Middle frontal gyrus (tissue), 1 donor: ENCODE results near the gene ZNF516.

Experiments used
- DNase-seq: peaks from one replicate; pipeline ENCODE4 v3.0.0-alpha.2; 2015; ENCODE audit warnings: low spot score; ENCODE audit errors: extremely low spot score

The ZNF516 gene

DNA sequence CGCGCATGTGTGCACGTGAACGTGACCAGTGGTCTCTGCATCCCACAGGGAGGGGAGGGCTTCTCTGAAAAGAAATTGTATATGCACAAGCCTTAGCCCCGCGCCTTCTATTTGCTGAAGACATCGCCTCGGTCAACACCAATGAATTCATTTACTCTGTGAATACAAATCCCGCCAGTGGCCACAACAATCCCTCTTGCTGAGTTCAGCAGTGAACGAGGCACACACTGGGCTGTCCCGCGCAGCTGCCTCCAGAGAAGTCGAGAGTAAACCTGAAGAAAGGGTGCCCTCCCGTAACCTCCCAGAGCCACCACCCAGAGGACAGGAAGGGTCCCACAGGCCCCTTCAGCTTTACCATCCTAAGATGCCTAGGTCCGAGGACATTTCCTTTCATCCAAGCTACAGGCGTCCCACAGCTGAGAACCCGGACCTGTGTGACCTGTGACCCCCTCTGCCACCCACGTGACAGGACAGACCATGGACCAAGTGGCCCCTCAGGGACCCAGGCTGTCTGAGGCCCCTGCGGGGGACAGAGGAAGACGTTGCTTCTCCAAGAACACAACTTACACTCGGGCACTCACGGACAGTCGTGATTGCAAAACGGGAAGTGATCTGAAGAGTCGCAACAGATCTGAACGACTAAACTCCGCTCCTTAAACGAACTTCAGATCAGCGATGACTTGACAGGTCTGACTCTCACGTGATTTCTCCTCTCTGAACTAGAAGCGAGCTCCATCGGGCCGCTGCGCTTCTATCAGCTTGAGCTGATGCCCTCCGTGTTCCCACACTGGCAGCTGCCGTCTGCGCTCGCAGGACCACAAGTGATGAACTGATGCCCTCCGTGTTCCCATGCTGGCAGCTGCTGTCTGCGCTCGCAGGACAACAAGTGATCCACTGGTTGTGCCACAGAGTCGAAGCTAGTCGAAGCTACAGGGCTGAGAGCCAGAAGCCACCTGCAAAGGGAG lies 92.7 kb downstream of the ZNF516 start:
- DNase-seq = no peak

DNA sequence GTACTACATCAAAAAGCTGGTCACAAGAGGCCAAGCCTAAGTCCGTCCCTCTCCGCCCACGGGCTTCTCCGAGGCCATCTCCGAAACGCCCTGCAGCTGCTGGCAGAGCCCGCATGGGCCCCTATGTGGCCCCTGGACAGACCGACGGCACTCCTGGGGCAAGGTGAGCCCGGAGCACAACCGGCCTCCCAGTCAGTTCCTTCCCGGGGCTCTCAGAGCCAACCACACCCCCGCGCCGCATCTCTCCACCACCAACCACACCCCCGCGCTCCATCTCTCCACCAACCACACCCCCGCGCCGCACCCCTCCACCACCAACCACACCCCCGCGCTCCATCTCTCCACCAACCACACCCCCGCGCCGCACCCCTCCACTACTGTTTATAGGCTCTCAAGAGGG lies 93.5 kb downstream of the ZNF516 start:
- no peak for DNase-seq

DNA sequence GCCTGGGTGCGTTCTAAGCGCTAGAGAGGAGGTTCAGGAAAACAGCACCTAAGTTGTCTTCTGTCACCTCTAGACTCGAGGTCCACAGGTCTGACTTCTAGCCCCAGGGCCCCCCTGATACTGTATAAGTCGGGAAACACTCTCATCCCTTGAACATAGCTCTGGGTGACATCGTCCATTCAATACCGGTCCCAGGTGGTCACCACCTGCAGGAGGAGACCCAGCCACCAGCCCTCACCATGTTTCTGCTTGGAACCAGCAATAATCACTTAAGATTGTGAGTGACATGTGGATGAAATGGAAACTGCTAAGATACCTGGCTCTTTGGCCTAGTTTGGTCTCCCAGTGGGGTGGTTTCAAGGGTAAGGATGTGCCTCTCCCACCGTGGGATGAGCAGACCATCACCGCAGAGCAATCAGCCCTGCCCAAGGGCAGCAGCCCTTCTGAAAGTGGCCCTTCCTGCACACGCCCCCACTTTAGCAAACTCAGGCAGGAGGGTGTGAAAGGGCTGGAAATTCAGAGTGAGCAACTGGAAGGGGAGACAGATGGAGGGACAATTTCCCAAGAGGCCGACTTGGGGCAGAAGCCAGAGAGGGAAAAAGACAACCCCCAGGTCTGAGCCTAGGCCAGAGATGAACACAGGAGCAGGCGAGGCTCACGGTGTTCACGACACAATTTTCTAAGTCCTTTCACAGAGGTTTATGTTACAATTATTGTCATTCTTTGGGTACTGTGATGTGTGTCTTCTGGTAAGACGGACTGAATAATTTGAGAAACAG lies 95.2 kb downstream of the ZNF516 start:
- DNase-seq = no peak

DNA sequence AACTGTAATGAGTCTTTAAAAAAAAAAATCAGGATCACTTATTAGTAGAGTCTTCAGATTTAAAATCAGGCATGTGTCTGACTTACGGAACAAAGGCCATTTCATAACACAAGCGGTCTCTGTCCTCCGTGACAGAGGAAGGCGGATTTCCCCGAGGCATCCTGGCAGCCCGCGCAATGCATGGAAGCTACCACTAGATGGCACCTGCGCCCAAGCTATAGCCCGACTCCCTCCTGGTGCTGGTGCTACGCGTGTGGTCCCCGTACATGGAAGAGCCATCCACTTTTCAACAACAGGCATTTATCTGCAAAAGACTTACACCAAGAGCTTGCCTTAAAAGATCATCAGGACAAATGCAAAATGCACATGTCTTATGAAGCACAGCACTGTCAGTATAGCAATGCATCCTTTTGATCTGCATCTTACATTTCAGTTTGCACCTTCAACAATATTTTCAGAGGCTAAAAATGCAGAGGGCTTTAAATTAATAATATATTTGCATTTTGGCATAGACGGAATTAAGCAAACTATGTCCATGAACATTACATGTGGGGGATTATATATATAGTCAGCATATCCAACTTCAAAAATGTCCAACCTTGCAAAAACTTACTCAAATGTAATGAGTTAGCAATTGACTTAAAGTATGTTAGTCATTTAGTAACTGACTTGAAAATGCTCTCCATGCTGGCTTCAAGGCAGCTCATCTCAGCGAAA lies 96.0 kb downstream of the ZNF516 start:
- peak; percentile 77 for DNase-seq

DNA sequence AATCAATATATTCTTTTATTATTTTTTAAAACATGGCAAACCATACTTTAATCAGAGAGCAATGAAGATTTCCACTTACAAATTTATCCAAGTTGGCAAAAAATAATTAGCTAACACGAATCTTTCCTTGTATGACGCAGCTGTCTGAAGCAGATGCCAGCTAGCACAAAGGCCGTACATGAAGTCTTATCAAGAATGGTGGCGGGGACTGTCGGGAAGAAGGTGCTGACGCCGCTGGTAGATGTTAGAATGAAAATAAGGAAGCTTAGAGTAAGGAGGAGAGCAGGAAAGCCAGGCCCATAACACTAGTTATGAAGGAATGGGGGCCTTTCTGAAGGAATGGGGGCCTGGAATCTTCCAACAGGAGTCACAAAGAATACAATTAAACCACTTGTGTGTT lies 96.7 kb downstream of the ZNF516 start:
- DNase-seq = no peak

DNA sequence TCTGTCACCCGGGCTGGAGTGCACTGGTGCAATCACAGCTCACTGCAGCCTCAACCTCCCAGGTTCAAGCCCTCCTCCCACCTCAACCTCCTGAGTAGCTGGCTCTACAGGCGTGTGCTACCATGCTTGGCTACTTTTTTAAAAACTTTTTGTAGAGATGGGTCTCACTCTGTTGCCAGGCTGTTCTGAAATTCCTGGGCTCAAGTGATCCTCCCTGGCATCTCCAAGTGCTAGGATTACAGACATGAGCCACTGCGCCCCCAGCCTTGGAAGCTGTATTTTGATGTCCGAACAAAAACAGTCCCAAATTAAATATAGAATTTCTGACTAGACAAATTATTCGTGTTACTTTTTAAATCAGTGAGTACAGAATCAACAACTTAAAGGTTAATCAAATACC lies 97.4 kb downstream of the ZNF516 start:
- DNase-seq = no peak

DNA sequence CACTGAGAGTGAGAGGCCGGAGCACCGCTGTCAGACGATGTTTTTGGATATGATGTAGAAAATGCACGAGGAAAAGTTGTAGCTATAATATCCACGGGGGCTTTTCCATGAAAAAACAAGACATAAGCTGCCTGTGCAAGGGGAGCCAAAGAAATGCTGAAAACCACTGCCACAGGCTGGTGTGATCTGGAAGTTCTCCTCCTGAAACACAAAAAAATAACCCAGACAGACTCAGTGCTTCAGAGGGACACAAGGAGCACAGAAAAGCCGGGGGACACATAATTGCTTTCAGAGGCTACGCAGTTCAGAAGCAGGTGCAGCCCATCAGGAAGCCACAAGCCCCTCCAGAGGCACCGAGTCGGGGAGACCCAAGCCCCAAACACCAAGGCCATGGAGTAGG lies 98.2 kb downstream of the ZNF516 start:
- DNase-seq = no peak

DNA sequence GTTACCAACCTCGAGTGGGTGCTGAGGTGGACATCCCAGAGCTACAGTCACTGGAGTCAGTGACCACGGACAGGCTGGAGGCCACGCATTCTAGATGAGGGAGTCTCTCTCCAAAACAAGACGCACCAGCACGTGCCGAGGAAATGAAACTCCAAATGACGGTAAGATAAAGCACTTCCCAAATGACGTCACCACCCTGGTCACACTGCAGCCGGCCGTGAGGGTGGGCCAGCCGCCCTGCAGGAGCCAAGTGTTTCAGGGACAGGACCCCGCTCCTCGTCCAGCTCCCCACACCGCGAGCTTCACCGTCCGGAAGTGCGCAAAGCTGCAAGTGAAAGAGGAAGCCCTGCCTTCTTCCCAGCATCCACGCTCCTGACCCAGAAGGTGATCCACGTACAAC lies 99.4 kb downstream of the ZNF516 start:
- DNase-seq = no peak

DNA sequence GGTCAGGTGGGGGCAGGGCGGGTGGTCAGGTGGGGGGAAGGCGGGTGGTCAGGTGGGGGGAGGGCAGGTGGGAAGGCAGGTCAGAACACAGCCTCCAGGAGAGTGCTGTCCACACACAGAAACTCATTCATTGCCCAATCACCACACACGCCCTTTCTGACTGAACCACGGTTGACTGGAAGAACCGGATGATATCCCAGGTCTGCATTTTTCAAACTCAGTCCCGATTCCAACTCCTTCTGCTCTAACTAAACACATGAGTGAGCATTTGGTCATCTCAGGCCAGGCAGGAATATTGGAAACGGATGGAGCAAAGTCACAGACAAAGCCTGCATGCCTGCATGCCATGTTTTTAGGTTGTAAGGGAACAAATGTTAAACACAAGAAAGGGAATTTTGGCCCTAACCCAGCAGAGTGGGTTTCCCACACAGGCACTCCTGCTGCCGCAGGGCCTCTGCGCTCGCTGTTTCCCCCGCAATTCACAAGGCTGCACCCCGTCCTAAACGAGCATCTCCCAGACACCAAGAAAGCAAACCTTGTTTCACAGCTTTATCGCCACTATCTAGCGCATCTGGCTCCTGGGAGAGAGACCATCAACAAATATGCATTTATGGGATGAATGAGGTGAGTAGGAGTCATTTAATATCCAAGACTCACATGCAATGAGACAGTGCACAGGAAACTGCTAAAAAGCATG lies 100.1 kb downstream of the ZNF516 start:
- DNase-seq = no peak

DNA sequence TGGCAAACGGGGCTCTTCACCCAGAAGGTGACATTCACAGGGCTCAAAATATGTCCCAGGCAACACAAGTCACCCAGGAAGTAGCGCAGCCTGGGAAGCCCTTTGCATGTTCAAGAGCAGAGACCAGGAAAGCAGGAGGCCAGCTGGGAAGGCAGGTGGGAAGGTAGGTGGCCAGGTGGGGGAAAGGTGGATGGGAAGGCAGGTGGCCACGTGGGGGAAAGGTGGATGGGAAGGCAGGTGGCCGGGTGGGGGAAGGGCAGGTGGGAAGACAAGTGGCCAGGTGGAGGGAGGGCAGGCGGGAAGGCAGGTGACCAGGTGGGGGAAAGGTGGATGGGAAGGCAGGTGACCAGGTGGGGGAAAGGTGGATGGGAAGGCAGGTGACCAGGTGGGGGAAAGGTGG lies 102.7 kb downstream of the ZNF516 start:
- no peak for DNase-seq

DNA sequence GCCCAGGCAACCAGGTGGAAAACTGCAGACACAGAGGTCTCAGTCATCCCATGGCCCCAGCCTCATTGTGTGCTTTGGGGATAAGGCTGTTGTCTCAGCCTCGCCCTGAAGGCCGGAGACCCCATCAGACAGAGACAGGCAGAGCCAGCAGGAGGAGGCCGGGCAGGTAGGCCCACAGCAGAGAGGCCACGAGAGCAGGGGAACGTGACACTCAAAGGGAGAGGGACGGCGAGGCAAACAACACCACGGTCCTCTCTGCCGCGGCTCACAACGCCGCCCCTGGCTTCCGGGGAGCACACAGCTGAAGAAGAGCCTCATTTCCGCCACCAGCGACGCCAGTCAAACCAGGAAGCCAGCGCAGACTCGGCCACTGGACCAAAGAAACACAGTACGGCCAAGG lies 103.3 kb downstream of the ZNF516 start:
- no peak for DNase-seq

DNA sequence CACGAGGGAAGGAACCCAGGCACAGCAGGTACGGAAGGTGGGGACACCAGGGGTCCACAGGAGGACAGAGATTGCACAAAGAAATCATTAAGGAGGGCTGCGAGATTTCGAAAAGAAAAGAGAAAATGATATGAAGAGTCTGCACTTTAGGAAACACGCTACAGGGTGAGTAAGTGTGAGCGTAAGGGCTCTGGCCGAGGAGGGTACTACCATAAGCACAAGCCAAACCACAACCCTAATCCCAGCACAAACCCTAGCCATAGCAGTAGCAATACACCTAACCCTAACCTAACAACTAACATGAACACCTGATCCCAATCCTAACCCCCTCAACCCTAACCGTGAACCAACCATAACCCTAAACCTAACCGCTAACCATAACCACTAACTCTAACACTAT lies 104.0 kb downstream of the ZNF516 start:
- no peak for DNase-seq

DNA sequence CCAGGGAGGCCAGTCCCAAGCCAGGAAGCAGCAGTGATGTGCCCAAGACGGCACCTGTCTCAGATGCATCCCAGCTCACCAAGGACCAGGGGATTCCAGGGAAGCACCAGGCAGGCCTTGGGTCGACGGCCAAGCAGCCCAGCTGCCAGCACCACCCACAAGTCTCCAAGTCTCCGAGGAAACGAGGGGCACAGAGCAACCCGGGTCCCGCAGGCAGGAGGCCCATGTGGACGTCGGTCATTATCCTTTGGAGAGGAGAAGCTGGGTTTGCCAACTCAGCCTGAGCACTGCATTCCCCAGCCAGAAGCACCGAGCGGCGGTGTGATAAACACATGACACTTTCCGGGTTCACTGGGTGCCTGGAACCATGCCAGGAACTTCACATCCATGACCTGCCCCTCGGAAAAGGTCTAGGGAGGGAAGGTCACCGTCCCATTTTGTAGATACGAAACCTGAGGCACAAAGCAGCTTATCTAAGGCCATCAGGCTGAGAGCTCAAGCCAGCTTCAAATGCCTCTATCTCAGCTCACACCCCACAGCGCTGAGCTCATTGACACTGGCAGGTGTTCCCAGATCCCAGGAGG lies 104.5 kb downstream of the ZNF516 start:
- DNase-seq = no peak

DNA sequence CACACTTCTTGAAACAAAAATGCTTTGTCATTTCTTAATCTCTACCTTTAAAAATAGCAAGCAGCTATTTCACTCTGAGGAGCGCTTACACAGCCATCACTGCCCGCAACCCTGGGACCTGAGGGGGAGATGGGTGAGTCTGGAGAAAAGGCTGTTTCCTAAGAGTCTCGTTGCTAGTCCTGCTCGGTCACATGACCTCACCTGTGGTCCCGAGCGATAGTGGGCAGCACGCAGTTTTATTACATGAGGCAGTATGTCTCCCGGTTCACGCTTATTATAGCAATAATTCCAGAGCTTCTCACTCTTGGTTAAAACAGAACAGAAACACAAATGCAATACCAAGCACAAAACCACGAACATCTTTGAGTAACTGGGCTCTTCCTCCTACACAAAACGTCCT lies 105.3 kb downstream of the ZNF516 start:
- DNase-seq = no peak

DNA sequence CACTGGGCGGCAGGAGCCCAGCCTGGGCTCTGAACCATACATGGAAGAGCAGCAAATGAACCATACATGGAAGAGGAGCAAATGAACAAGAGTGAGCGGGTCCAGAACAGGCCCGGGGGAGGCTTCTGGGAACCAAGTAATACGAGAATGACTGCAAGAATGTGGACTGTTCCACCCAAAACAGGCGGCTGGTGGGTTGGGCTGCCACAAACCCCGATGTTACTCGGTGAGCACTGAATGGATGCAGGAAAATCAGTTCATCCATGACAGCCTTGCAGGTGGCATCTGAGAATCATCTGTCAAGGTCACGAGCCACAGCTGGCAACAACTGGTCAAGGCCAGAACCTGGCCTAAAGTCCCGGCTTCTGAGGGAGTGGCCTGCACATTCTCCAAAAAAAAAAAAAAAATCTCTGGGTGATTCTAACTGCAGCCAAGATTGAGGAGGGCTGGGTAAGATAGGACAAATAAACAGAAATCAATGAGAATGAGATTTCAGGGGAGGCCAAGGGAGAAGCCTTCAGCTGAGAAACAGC lies 106.1 kb downstream of the ZNF516 start:
- no peak for DNase-seq

DNA sequence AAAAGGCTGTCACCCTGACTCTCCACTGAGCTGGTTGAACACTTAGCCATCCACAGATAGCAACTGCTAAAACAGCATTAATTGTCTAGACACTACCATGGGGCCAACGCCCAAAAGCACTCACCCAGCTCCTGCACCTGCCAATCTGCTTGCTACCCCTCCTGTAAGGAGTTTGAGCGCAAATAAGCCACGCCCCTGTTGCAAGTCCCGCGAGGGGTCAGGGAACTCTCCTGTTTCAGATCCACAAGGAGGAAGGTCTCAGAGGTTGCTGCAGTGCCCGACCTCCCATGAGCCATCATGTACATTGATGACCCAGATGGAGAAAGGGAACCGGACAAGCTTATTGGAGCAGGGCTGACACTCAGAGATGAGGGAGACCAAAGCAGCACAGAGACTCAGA lies 106.8 kb downstream of the ZNF516 start:
- no peak for DNase-seq

DNA sequence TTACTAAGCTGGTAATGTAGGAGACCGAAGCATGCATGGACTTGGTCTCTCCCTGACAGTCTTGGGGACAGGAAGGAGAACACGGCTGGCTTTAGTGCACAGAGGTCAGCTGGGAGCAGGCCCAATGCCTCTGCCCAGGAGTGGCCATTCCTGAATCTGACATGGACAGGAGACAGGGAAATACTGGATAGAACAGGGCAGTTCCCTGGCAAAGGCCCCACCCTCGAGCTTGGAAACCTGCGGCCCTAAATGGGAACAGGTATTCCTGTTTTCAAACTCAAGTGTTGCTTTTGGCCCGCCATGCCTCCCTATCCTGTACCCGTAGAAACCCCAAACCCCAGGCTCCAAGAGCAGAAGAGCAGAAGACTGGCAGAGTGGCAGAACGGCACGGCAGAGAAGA lies 107.4 kb downstream of the ZNF516 start:
- no peak for DNase-seq

DNA sequence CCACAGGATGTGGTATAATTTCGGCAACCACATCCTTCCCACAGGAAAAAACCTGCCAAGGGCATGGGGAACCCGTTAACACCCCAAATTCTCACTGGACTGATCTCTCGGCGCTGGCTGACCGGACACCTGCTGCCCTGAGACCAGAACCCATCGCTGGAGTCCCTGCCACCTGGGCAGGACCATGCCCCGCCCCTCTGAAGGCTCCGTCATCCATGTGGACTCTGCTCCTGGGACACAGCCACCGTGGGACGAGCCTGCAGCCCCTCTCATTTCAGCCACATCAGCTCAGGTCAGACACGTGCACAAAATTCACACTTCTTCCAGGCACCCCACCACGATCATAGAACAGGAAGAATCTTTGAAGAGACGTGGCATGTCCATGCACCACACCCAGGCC lies 108.2 kb downstream of the ZNF516 start:
- DNase-seq = no peak

DNA sequence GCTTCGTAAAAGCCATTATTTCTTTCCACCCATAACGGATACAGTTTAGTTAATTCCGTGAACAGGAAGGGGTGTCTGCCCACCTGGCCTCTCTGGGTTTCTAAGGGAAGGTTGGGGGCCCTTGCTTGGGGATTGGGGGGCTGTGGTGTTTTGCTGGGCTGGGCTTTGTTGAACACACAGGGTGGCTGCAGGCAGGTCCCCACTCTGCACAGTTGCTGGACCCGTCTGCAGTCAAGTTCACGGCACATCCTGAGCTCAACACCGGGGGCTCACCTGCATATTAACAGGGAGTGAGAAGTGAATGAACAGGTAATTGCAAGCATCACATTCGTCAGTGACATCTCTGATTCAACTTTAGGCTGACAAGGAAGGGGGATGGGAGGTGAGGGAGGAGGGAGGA lies 109.0 kb downstream of the ZNF516 start:
- DNase-seq = no peak

DNA sequence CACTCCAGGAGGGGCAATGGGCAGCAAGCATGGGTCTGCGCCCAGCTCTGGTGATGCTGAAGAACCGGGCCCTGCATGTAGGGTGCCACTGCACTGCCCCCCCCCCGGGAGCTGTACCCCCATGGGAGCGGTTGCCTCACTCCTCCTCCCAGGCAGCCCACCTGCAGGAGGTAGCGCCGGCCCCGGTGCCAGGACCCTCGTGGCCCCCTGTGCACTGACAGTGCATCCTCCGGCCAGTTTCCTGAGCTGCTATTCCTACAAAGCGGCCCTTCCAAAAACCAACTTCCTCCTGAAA lies 109.4 kb downstream of the ZNF516 start:
- DNase-seq = no peak
